Endometrial microvascular endothelial cells (primary cell): ENCODE measurements around the gene SYNE1. TPM values are rescaled to one million over a fixed set of nuclear protein-coding genes. Genes with fewer than 3 reads are reported as not detected.
"Not testable (repeated sequence)": the region's sequence is repeated elsewhere in the genome, so short reads cannot be mapped to it uniquely, and the experiment has no call there.

Experiments
- in situ Hi-C: cut with HindIII; loops from 2 replicates; pipeline ENCODE4 v1.10.0; 2017; ENCODE audit warnings: low sequenced_read_pairs, low pct_unique_long_range_greater_than_20kb; ENCODE audit errors: inconsistent ontology term
- total RNA-seq: library from RNA; depleted of rRNA; stranded (reverse); fragments of >200 nt; gene quantifications from one replicate; pipeline ENCODE4 v1.2.3, GENCODE V29; 2015; ENCODE audit errors: inconsistent ontology term

Gene SYNE1
- total RNA-seq, 1 donor from 2014 or later, result 61.6 TPM

GRCh38 chr6:152631376-152631775 lies 5.8 kb downstream of the SYNE1 start:
- in situ Hi-C loops, result no loop called here

- in situ Hi-C loops, result no loop called here
Measured at GRCh38 chr6:152630832-152631231, 6.3 kb downstream of the SYNE1 start.

- in situ Hi-C loops, result no loop called here
Measured at GRCh38 chr6:152625213-152625612, 11.9 kb downstream of the SYNE1 start.

GRCh38 chr6:152614776-152615175 lies 22.4 kb downstream of the SYNE1 start:
- in situ Hi-C loops, result not testable (repeated sequence)

- in situ Hi-C loops, result no loop called here
Measured at GRCh38 chr6:152609125-152609670, 28.0 kb downstream of the SYNE1 start.

- in situ Hi-C loops, result no loop called here
Measured at GRCh38 chr6:152605941-152606340, 31.2 kb downstream of the SYNE1 start.

- in situ Hi-C loops, result no loop called here
Measured at GRCh38 chr6:152605342-152605741, 31.8 kb downstream of the SYNE1 start.

- in situ Hi-C loops, result no loop called here
Measured at GRCh38 chr6:152603911-152604310, 33.3 kb downstream of the SYNE1 start.

- in situ Hi-C loops, result no loop called here
Measured at GRCh38 chr6:152600022-152600421, 37.1 kb downstream of the SYNE1 start.

- in situ Hi-C loops, result no loop called here
Measured at GRCh38 chr6:152598901-152599537, 38.1 kb downstream of the SYNE1 start.

GRCh38 chr6:152598421-152598820 lies 38.7 kb downstream of the SYNE1 start:
- in situ Hi-C loops, result no loop called here

- in situ Hi-C loops, result no loop called here
Measured at GRCh38 chr6:152596726-152597125, 40.4 kb downstream of the SYNE1 start.

GRCh38 chr6:152595499-152595898 lies 41.7 kb downstream of the SYNE1 start:
- in situ Hi-C loops, result no loop called here

GRCh38 chr6:152594701-152595100 lies 42.5 kb downstream of the SYNE1 start:
- in situ Hi-C loops, result no loop called here

- in situ Hi-C loops, result no loop called here
Measured at GRCh38 chr6:152588456-152588855, 48.7 kb downstream of the SYNE1 start.

GRCh38 chr6:152587473-152587872 lies 49.7 kb downstream of the SYNE1 start:
- in situ Hi-C loops, result no loop called here

- in situ Hi-C loops, result no loop called here
Measured at GRCh38 chr6:152585236-152585635, 51.9 kb downstream of the SYNE1 start.

- in situ Hi-C loops, result no loop called here
Measured at GRCh38 chr6:152583888-152584287, 53.3 kb downstream of the SYNE1 start.

- in situ Hi-C loops, result no loop called here
Measured at GRCh38 chr6:152576525-152576924, 60.6 kb downstream of the SYNE1 start.

- in situ Hi-C loops, result no loop called here
Measured at GRCh38 chr6:152575621-152576150, 61.5 kb downstream of the SYNE1 start.

GRCh38 chr6:152575161-152575560 lies 62.0 kb downstream of the SYNE1 start:
- in situ Hi-C loops, result no loop called here
